GM12892 (cell line): ENCODE measurements around the gene LRRFIP1.
"Not testable (repeated sequence)": the region's sequence is repeated elsewhere in the genome, so short reads cannot be mapped to it uniquely, and the experiment has no call there.

ENCODE experiments used
- DNase-seq: peaks from one replicate; pipeline ENCODE4 v3.0.0; 2011; ENCODE audit not compliant: insufficient read length
- FAIRE-seq: peaks from 2 replicates; lab custom pipeline; 2011; peaks lifted over from hg19 to GRCh38; lab: Jason Lieb, UNC
- POLR2A ChIP-seq: IDR thresholded peaks from 2 replicates; pipeline ENCODE4 v1.6.1; 2011; ENCODE audit warnings: low read depth, low read length, control low read depth
- POLR2AphosphoS5 ChIP-seq: IDR thresholded peaks from 2 replicates; pipeline ENCODE4 v1.6.1; 2011; ENCODE audit warnings: low read depth, low read length, control low read depth
- TAF1 ChIP-seq: IDR thresholded peaks from 2 replicates; pipeline ENCODE4 v1.6.1; 2011; ENCODE audit warnings: low read depth, mild to moderate bottlenecking, control low read depth, low read length, borderline replicate concordance

LRRFIP1 gene

GRCh38 chr2:237782181-237782580, 154.8 kb downstream of the LRRFIP1 start:
- no peak for FAIRE-seq
- TF ChIP-seq POLR2AphosphoS5: no peak
- no peak for TF ChIP-seq POLR2A
- no peak for TF ChIP-seq TAF1
- DNase-seq: no peak

GRCh38 chr2:237783678-237784077, 156.3 kb downstream of the LRRFIP1 start:
- FAIRE-seq, DNase-seq: not testable (repeated sequence)

- TF ChIP-seq POLR2A (no peak), POLR2AphosphoS5 (no peak), TAF1 (no peak)
- DNase-seq (no peak), FAIRE-seq (no peak)
Measured at GRCh38 chr2:237786936-237787335, 159.5 kb downstream of the LRRFIP1 start.

GRCh38 chr2:237790353-237790752, 163.0 kb downstream of the LRRFIP1 start:
- DNase-seq (no peak), FAIRE-seq (no peak)
- TF ChIP-seq POLR2AphosphoS5 (no peak), TAF1 (no peak), POLR2A (no peak)

GRCh38 chr2:237791977-237792727, 164.8 kb downstream of the LRRFIP1 start:
- FAIRE-seq: no peak
- TF ChIP-seq TAF1: no peak
- TF ChIP-seq POLR2A: no peak
- TF ChIP-seq POLR2AphosphoS5: no peak
- DNase-seq: no peak

GRCh38 chr2:237797253-237797652, 169.9 kb downstream of the LRRFIP1 start:
- DNase-seq (no peak), FAIRE-seq (no peak)
- no peak for TF ChIP-seq TAF1

GRCh38 chr2:237798236-237799059, 171.1 kb downstream of the LRRFIP1 start, which contains the start of gene RBM44:
TSS of gene RBM44 (plus strand) at chr2:237798779. CDS start at chr2:237813610, 14,831 bp downstream.
- DNase-seq (no peak), FAIRE-seq (no peak)
- TF ChIP-seq TAF1: no peak
- TF ChIP-seq POLR2AphosphoS5: no peak
- no peak for TF ChIP-seq POLR2A

GRCh38 chr2:237799060-237799428, 171.7 kb downstream of the LRRFIP1 start:
- TF ChIP-seq TAF1 (no peak), POLR2A (no peak), POLR2AphosphoS5 (no peak)

GRCh38 chr2:237801466-237801865, 174.1 kb downstream of the LRRFIP1 start:
- no peak for DNase-seq
- no peak for FAIRE-seq
- TF ChIP-seq POLR2A: no peak
- no peak for TF ChIP-seq TAF1
- TF ChIP-seq POLR2AphosphoS5: no peak

More at GRCh38 chr2:237799060-237799428, 171.7 kb downstream of the LRRFIP1 start:
- no peak for FAIRE-seq
- DNase-seq: no peak

GRCh38 chr2:237806334-237806733, 178.9 kb downstream of the LRRFIP1 start:
- no peak for TF ChIP-seq POLR2AphosphoS5
- TF ChIP-seq POLR2A: no peak
- no peak for TF ChIP-seq TAF1
- DNase-seq: no peak

GRCh38 chr2:237815637-237816036, 188.2 kb downstream of the LRRFIP1 start:
- FAIRE-seq (no peak), DNase-seq (no peak)
- TF ChIP-seq TAF1 (no peak), POLR2AphosphoS5 (no peak), POLR2A (no peak)

More at GRCh38 chr2:237806334-237806733, 178.9 kb downstream of the LRRFIP1 start:
- no peak for FAIRE-seq

- DNase-seq (no peak), FAIRE-seq (no peak)
- no peak for TF ChIP-seq TAF1
- no peak for TF ChIP-seq POLR2AphosphoS5
Measured at GRCh38 chr2:237816531-237816930, 189.1 kb downstream of the LRRFIP1 start.
